Liver (tissue), 9 donors: ENCODE results near the gene ANKS1A. TPM values are rescaled to one million over a fixed set of nuclear protein-coding genes. Genes with fewer than 3 reads are reported as not detected.

Experiments used
- DNase-seq: peaks from one replicate; pipeline ENCODE4 v3.0.0-alpha.2; 2017; ENCODE audit warnings: low spot score
- H3K27ac ChIP-seq, 2 donors: one replicate each; pipeline ENCODE4 v1.7.0; 2013; ENCODE audit warnings: inconsistent platforms in 2 of 2, low read length in 2 of 2, control low read depth in 1 of 2, low read depth in 1 of 2, mild to moderate bottlenecking in 1 of 2
- H3K27me3 ChIP-seq, 4 donors: one replicate each; pipeline versions ENCODE4 v1.6.1 to v1.7.0; 2013; ENCODE audit warnings: low read length in 3 of 4, inconsistent platforms in 1 of 4, mild to moderate bottlenecking in 1 of 4, moderate library complexity in 1 of 4; ENCODE audit not compliant: control insufficient read depth in 4 of 4, insufficient read depth in 4 of 4
- H3K36me3 ChIP-seq, 4 donors: one replicate each; pipeline versions ENCODE4 v1.6.1 to v1.7.0; 2013; ENCODE audit warnings: low read length in 3 of 4, mild to moderate bottlenecking in 3 of 4, low read depth in 1 of 4, moderate library complexity in 1 of 4; ENCODE audit not compliant: control insufficient read depth in 4 of 4, insufficient read depth in 3 of 4
- H3K4me1 ChIP-seq, 4 donors: one replicate each; pipeline versions ENCODE4 v1.6.1 to v1.7.0; 2013; ENCODE audit warnings: low read length in 3 of 4, mild to moderate bottlenecking in 3 of 4, moderate library complexity in 1 of 4; ENCODE audit not compliant: control insufficient read depth in 4 of 4, insufficient read depth in 4 of 4
- H3K4me3 ChIP-seq, 3 donors: one replicate each; pipeline versions ENCODE4 v1.6.1 to v1.7.0; 2013; ENCODE audit warnings: low read length in 3 of 3, control low read depth in 1 of 3, low read depth in 1 of 3, mild to moderate bottlenecking in 1 of 3
- H3K9ac ChIP-seq, 2 donors: one replicate each; pipeline ENCODE4 v1.7.0; 2013; ENCODE audit warnings: low read length in 2 of 2, mild to moderate bottlenecking in 2 of 2, moderate library complexity in 2 of 2, control low read depth in 1 of 2, low read depth in 1 of 2
- H3K9me3 ChIP-seq, 4 donors: one replicate each; pipeline versions ENCODE4 v1.6.1 to v1.7.0; 2013; ENCODE audit warnings: low read length in 3 of 4; ENCODE audit not compliant: control insufficient read depth in 4 of 4
- ATF3 ChIP-seq: IDR thresholded peaks from 2 replicates; pipeline ENCODE4 v1.6.1; 2016; ENCODE audit warnings: antibody characterized with exemption
- CTCF ChIP-seq: fragments of 150-350 bp; IDR thresholded peaks from 2 replicates; pipeline ENCODE4 v1.5.1; 2017; ENCODE audit warnings: improper control_type of control experiment, low read depth, low read length; ENCODE audit not compliant: missing input control
- EGR1 ChIP-seq, 2 donors: IDR thresholded peaks; 2 replicates each; pipeline ENCODE4 v1.6.1; 2016 to 2018; ENCODE audit warnings: antibody characterized with exemption in 2 of 2, low read depth in 2 of 2
- FOXA2 ChIP-seq: IDR thresholded peaks from 2 replicates; pipeline ENCODE4 v1.6.1; 2016; ENCODE audit warnings: antibody characterized with exemption
- GABPA ChIP-seq, 2 donors: IDR thresholded peaks in 1 of 2; conservative IDR thresholded peaks in 1 of 2; 2 replicates each; pipeline ENCODE4 v1.6.1; 2016; ENCODE audit warnings: antibody characterized with exemption in 2 of 2, mild to moderate bottlenecking in 1 of 2, moderate library complexity in 1 of 2
- HNF4A ChIP-seq, 2 donors: conservative IDR thresholded peaks; 2 replicates each; pipeline ENCODE4 v1.6.1; 2016; ENCODE audit warnings: antibody characterized with exemption in 2 of 2, mild to moderate bottlenecking in 2 of 2
- HNF4G ChIP-seq: IDR thresholded peaks from 2 replicates; pipeline ENCODE4 v1.6.1; 2016; ENCODE audit warnings: antibody characterized with exemption
- JUND ChIP-seq, 2 donors: IDR thresholded peaks; 2 replicates each; pipeline ENCODE4 v1.6.1; 2016; ENCODE audit warnings: antibody characterized with exemption in 2 of 2
- NR2F2 ChIP-seq: IDR thresholded peaks from 2 replicates; pipeline ENCODE4 v1.6.1; 2016; ENCODE audit warnings: antibody characterized with exemption
- RAD21 ChIP-seq, 2 donors: IDR thresholded peaks; 2 replicates each; pipeline ENCODE4 v1.6.1; 2016; ENCODE audit warnings: antibody characterized with exemption in 2 of 2, mild to moderate bottlenecking in 2 of 2
- REST ChIP-seq: IDR thresholded peaks from 2 replicates; pipeline ENCODE4 v1.6.1; 2016; ENCODE audit warnings: antibody characterized with exemption, mild to moderate bottlenecking
- RXRA ChIP-seq, 2 donors: IDR thresholded peaks; 2 replicates each; pipeline ENCODE4 v1.6.1; 2017 to 2018; ENCODE audit warnings: antibody characterized with exemption in 2 of 2, mild to moderate bottlenecking in 1 of 2
- SP1 ChIP-seq: IDR thresholded peaks from 2 replicates; pipeline ENCODE4 v1.6.1; 2018; ENCODE audit warnings: antibody characterized with exemption, mild to moderate bottlenecking
- TAF1 ChIP-seq: conservative IDR thresholded peaks from 2 replicates; pipeline ENCODE4 v1.6.1; 2016; ENCODE audit warnings: antibody characterized with exemption, mild to moderate bottlenecking
- YY1 ChIP-seq: IDR thresholded peaks from 2 replicates; pipeline ENCODE4 v1.6.1; 2016; ENCODE audit warnings: antibody characterized with exemption, mild to moderate bottlenecking
- WGBS: extraction: QIAGEN DNeasy Blood & Tissue Kit; methylation state at CpG from one replicate; pipeline ENCODE4 v1.1.7; 2013; 5-methylcytosine and 5-hydroxymethylcytosine counted together
- polyA plus RNA-seq, 2 donors: library from polyadenylated mRNA; stranded (reverse) in 1 of 2; unstranded in 1 of 2; fragments of 200-250 nt in 1 of 2; fragments of >200 nt in 1 of 2; fragmentation: Nextera tagmentation in 1 of 2; extraction: Ambion mirVana in 1 of 2; gene quantifications; one replicate each; pipeline versions ENCODE4 v1.2.1 to v1.2.3, GENCODE V29; 2013 to 2015
- total RNA-seq, 2 donors: library from RNA; depleted of rRNA; stranded (reverse); fragments of >200 nt; gene quantifications; one replicate each; pipeline ENCODE4 v1.2.3, GENCODE V29; 2014
- donor health status: healthy.
- donor health status: healthy.
- donor health status: healthy.
- donor health status: healthy.
- donor health status: healthy.

The ANKS1A gene
- total and polyA plus RNA-seq, 4 donors, result 4.3 to 18.7 (median 6.7) TPM

DNA sequence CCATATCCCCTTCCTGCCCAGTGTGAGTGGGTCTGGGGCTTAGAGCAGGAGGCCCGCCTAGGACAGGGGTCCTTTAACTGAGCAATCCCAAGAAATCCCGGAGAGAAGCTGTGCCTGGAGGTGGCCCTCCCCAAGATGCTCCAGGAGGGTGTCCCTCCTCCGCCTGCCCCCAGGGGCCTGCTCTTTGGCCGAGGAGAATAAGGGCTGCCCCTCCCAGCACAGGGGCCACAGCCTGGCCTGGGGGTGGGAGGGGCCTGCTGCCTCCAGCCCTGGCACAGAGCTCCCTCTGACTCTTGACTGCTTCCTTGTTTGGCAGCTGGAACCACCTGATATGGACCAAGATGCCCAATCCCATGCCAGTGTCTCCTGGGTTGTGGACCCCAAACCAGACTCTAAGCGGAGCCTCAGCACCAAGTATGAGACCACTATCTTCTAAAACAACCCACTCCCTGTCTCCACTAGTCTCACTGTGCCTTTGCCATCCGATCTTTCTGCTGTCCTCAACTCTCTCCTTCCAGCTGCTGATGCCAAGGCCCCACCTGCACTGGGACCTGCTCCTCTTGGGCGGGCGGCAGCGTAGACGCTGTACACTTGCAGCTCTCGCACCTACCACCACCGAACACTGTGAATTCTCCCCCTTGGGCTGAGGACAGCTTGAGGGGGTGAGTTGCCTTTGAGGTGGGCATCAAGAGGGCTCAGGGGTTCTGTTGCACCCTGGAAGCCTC, 197.7 kb downstream of the ANKS1A start:
- DNase-seq, result no peak
- H3K27ac ChIP-seq, result no peak overlapping the region
- peaks cover 6 to 22% (median 11%) of the 10 kb centered on the region in 4 donors for H3K4me1 ChIP-seq
- 94% methylated on average over 12 of the region's 12 CpGs for WGBS
- H3K4me3 ChIP-seq, result no peak overlapping the region
- H3K9ac ChIP-seq, result no peak overlapping the region
- no peaks in the 10 kb centered on the region for H3K9me3 ChIP-seq
- no peak for TF ChIP-seq YY1
- TF ChIP-seq REST, result no peak
- TF ChIP-seq CTCF, result no peak
- no peak for TF ChIP-seq EGR1 (IDR thresholded peaks at IDR 0.05; ENCODE audit: low read depth in 2 of 2)
- TF ChIP-seq HNF4G, result no peak
- no peak for TF ChIP-seq NR2F2
- TF ChIP-seq TAF1, result no peak
- no peak for TF ChIP-seq FOXA2
- TF ChIP-seq RAD21 (IDR thresholded peaks at IDR 0.05), result no peak
- TF ChIP-seq SP1, result no peak
- TF ChIP-seq ATF3, result no peak
- no peak for TF ChIP-seq JUND (IDR thresholded peaks at IDR 0.05)
- no peak for TF ChIP-seq HNF4A (conservative IDR thresholded peaks at IDR 0.05)
- peaks cover 3 to 43% (median 22%) of the 10 kb centered on the region in 4 donors for H3K36me3 ChIP-seq
- no peaks in the 10 kb centered on the region for H3K27me3 ChIP-seq

DNA sequence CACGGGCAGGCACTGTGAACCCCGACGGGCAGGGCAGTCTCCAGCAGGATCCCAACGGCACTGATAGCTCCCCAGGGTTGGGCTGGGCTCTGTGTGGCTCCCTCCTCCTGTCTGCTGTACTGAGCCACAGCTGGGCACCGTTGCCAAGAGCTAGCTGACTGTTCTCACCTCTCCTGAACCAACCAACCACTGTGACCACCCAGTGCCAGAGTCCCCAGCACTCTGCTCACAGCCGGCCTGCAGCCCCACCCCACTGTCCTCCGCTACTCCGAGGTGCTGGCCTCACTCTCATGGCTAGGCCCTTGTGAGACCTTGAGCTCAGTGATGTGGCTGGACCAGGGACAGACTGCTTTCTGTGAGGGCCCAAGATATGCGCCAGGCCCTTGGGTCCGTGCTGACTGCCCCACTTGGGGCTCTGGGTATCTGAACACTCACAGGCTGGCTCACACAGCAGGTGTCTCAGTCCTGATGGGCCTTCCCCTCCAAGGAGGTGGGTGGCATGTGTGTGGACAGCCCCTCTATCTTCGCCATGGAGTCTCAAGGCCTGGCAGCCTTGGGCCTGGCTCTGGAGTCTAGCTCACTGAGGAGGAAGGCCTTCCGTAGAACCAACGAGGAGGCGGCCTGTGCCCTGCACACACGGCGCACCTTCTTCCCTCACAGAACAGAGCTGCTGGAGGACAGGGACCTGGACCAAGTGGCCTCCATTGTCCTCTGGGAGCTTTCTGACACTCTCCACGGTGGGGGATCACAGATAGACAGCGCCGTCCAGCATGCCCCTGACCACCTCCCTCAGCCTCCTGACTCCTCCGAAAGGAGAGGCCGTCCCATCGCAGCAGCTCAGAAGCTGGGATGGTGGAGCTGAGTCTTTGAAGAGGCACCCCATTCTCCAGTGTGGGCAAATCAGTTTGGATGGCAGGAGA, 198.6 kb downstream of the ANKS1A start:
- 85% methylated on average over 22 of the region's 22 CpGs for WGBS
- peaks cover 3 to 42% (median 20%) of the 10 kb centered on the region in 4 donors for H3K36me3 ChIP-seq
- no peaks in the 10 kb centered on the region for H3K9me3 ChIP-seq
- H3K4me1 ChIP-seq, result peaks cover 6 to 27% (median 13%) of the 10 kb centered on the region in 4 donors
- no peak for DNase-seq
- H3K9ac ChIP-seq, result no peak overlapping the region
- H3K27ac ChIP-seq, result no peak overlapping the region
- H3K4me3 ChIP-seq, result no peak overlapping the region
- no peaks in the 10 kb centered on the region for H3K27me3 ChIP-seq
- TF ChIP-seq JUND (IDR thresholded peaks at IDR 0.05) (no peak), FOXA2 (no peak), TAF1 (no peak), NR2F2 (no peak), CTCF (no peak), RAD21 (IDR thresholded peaks at IDR 0.05) (no peak), ATF3 (no peak), RXRA (IDR thresholded peaks at IDR 0.05) (no peak), REST (no peak), SP1 (no peak), GABPA (IDR thresholded peaks at IDR 0.05 in 1 of 2, conservative IDR thresholded peaks at IDR 0.05 in 1 of 2) (no peak)
